GM12878 (cell line): Measurements from ENCODE around the gene COX10.

ENCODE experiments used
- CEBPB ChIP-seq, 2 experiments: fragments of 150-350 bp in 1 of 2; IDR thresholded peaks; 2 replicates each; pipeline ENCODE4 v1.6.1; 2012 to 2014; ENCODE audit warnings: low read depth in 2 of 2, low read length in 2 of 2, borderline replicate concordance in 1 of 2, inconsistent platforms in 1 of 2
- MEF2B ChIP-seq: fragments of 450-650 bp; IDR thresholded peaks from 2 replicates; pipeline ENCODE4 v1.6.1; 2018; ENCODE audit warnings: mild to moderate bottlenecking, moderate library complexity; ENCODE audit not compliant: partially characterized antibody, poor library complexity, severe bottlenecking
- NRF1 ChIP-seq: conservative IDR thresholded peaks from 2 replicates; pipeline ENCODE4 v1.6.1; 2011; ENCODE audit warnings: mild to moderate bottlenecking, low read depth, low read length, improper control_type of control experiment
- POLR2A ChIP-seq: IDR thresholded peaks from 2 replicates; pipeline ENCODE4 v1.6.1; 2011; ENCODE audit warnings: low read depth, mild to moderate bottlenecking, low read length
- TAF1 ChIP-seq: IDR thresholded peaks from 2 replicates; pipeline ENCODE4 v1.6.1; 2011; ENCODE audit warnings: mild to moderate bottlenecking, low read depth, low read length, borderline replicate concordance
- YY1 ChIP-seq: IDR thresholded peaks from 2 replicates; pipeline ENCODE4 v1.6.1; 2011; ENCODE audit warnings: low read depth, mild to moderate bottlenecking, low read length
- ZNF622 ChIP-seq: fragments of 450-650 bp; IDR thresholded peaks from 2 replicates; pipeline ENCODE4 v1.6.1; 2017; ENCODE audit warnings: mild to moderate bottlenecking, inconsistent platforms
- ZZZ3 ChIP-seq: IDR thresholded peaks from 2 replicates; pipeline ENCODE4 v1.6.1; 2011; ENCODE audit warnings: low read depth; ENCODE audit not compliant: control insufficient read depth, insufficient read length

GRCh38 chr17:14198575-14198974 lies 129.3 kb downstream of the COX10 start:
- no peak for TF ChIP-seq TAF1
- no peak for TF ChIP-seq ZNF622
- TF ChIP-seq CEBPB (IDR thresholded peaks at IDR 0.05; ENCODE audit: borderline replicate concordance in 1 of 2, low read depth in 2 of 2, low read length in 2 of 2), result no peak
- no peak for TF ChIP-seq MEF2B
- TF ChIP-seq ZZZ3, result no peak
- TF ChIP-seq NRF1, result no peak
- no peak for TF ChIP-seq POLR2A
- TF ChIP-seq YY1, result no peak
